ENCODE data around the gene ARL10.

Gene ARL10

DNA sequence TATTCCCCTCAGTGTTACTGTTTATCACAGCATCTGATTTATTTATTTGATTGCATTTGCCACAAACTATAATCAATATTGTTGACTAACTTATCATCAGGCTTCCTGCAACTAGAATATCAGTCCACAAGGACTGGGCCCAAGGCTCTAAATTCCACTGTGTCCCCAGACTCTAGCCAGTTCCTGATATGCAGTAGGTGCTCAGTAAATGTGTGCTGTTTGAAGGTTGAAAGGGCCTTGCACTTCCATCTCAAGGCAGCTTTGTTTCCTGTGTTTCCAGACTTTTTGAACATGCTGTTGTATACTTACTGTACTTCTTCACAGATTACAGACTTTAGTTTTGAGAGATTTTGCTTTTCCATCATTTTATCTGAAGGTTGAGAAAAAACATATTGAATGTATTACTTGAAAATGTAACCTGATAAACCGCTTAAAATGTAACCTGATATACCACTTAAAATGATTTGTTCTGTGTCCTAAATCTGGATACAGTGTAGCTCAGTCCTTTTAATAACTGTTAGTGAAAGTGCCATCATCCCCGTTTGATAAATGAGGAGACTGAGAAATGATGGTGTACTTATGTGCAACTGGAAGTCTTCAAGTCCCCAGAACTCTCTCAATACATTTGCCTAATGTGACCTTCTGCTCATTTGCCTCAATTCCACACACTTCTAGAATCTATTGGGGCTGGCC is 22.4 kb upstream of the ARL10 start:
- no peaks in the 10 kb centered on the region for H3K4me1 ChIP-seq (ENCODE audit: control insufficient read depth, insufficient read depth, low read length)
- no peak overlapping the region for H3K9ac ChIP-seq (ENCODE audit: low read depth, low read length)
- no peak overlapping the region for H3K4me2 ChIP-seq (ENCODE audit: low read length)
- H3K36me3 ChIP-seq (ENCODE audit: insufficient read depth, low read length) = peaks cover 37% of the 10 kb centered on the region
- no peak overlapping the region for H3K4me3 ChIP-seq (ENCODE audit: low read length)
- H3K27me3 ChIP-seq (ENCODE audit: control insufficient read depth, insufficient read depth, low read length) = no peaks in the 10 kb centered on the region
- H3K9me3 ChIP-seq (replicated peaks; ENCODE audit: low read length) = no peaks in the 10 kb centered on the region

DNA sequence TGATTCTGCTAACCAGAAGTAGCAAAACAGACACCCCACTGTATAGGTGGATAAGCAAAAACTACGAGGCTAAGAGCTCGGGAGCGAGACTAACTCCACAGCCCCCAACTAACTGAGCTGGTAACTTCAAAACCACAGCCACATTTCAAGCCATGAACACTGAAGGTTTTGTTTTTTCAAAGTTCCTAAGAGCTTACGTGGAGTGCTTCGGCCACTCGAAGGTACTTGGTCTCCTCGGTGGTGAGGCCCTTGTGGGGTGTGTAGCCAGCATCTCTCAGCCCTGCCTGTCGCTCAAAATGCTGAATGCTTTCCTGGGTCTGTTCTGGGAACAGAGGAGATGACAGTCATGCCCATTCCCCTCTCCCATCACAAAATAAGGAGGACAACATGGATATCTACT is 14.9 kb upstream of the ARL10 start:
- H3K4me1 ChIP-seq (ENCODE audit: control insufficient read depth, insufficient read depth, low read length) = no peaks in the 10 kb centered on the region
- no peak overlapping the region for H3K4me3 ChIP-seq (ENCODE audit: low read length)
- H3K27me3 ChIP-seq (ENCODE audit: control insufficient read depth, insufficient read depth, low read length) = no peaks in the 10 kb centered on the region
- H3K36me3 ChIP-seq (ENCODE audit: insufficient read depth, low read length) = peaks cover 82% of the 10 kb centered on the region
- H3K9ac ChIP-seq (ENCODE audit: low read depth, low read length) = no peak overlapping the region
- no peak overlapping the region for H3K4me2 ChIP-seq (ENCODE audit: low read length)
- H3K9me3 ChIP-seq (replicated peaks; ENCODE audit: low read length) = no peaks in the 10 kb centered on the region

DNA sequence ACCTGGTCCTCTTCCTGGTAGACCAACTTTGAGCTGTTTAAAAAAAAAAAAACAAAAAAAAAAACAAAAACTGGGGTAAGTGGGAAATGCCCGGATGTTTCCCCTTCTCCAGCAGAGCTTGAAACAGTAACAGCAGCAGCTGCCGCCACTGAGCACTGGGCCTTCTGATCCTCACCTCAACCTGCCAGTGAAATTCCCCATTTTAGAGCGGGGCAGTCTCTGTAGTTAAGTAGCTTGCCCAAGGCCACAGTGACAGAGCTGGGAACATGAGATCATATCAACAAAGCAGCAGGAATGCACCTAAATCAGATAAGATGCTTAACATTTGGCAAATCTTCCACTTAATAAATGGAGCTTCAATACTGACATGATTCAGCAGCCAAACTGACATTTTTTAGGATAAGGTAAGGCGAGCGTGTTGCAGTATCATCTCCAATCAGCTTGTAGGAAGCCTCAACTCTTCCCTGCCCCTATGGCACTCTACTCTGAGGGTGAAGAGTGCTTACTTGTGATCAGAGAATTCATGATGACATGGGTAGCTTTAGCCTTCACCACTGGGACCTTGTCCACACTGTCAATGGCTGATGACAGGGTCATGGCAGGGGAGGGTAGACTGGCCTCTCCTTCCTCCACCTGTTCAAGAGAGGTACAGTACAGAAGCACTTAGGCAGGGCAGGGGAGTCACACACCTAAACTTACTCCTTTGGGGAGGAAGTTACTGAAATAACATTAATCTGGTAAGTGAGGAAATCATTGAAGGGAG is 13.0 kb upstream of the ARL10 start:
- Histone ChIP-seq H3K36me3 (ENCODE audit: insufficient read depth, low read length) (peaks cover 78% of the 10 kb centered on the region), H3K4me1 (ENCODE audit: control insufficient read depth, insufficient read depth, low read length) (no peaks in the 10 kb centered on the region), H3K4me3 (ENCODE audit: low read length) (no peak overlapping the region), H3K4me2 (ENCODE audit: low read length) (no peak overlapping the region), H3K9ac (ENCODE audit: low read depth, low read length) (no peak overlapping the region), H3K27me3 (ENCODE audit: control insufficient read depth, insufficient read depth, low read length) (no peaks in the 10 kb centered on the region), H3K9me3 (replicated peaks; ENCODE audit: low read length) (no peaks in the 10 kb centered on the region)

DNA sequence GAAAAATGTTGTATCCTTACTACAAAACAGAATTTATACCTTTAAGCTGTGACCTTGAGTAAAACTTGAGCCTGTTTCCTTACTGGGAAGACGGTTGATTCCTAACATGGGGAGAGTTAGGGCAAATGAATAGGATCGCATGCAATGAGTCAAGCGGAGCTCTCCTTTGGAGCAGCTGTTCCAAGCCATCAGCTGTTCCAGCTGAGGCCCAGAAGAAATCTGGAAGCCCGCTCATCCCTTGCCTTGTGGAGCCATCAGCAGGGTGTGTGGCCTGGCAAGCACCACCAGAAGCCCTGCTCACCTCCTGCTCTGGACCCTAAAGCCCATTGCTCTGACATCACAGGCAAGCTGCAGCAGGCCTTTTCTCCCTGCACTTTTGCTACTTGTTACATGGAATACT is 11.8 kb upstream of the ARL10 start:
- Histone ChIP-seq H3K4me2 (ENCODE audit: low read length) (no peak overlapping the region), H3K36me3 (ENCODE audit: insufficient read depth, low read length) (peaks cover 70% of the 10 kb centered on the region), H3K4me1 (ENCODE audit: control insufficient read depth, insufficient read depth, low read length) (no peaks in the 10 kb centered on the region), H3K9me3 (replicated peaks; ENCODE audit: low read length) (no peaks in the 10 kb centered on the region), H3K27me3 (ENCODE audit: control insufficient read depth, insufficient read depth, low read length) (no peaks in the 10 kb centered on the region), H3K9ac (ENCODE audit: low read depth, low read length) (no peak overlapping the region), H3K4me3 (ENCODE audit: low read length) (no peak overlapping the region)

DNA sequence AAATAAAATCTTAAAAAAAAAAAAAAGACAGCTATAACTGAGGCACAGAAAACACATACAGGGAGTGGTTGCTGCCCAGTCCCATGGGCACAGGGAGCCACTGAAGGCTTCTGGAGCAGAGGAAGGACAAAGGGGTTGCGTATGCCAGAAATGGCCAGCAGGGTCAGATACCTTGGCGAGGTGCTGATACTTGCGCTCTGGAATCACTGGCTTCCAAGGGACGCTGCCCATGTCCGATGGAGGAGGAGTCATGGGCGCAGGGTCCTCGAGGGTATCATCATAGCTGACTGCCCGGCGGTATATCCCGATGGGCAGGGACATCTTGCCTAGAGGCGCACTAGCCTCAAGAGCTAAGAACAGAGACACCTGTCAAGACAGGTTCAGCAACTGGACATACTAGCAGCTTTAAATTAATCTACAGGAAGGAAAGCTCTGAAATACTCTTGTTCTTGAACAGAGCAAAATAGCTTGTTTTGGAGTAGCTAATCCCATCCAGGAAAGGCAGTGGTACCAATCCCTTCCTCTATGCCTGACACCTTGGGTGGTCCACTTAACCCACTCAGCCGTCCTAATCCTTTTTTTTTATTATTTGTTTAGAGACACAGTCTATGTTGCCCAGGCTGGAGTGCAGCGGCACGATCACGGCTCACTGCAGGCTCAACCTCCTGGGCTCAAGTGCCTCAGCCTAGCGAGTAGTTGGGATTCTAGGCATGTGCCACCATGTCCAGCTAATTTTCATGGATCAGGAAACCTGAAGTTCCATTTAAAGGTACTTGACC is 9.7 kb upstream of the ARL10 start:
- Histone ChIP-seq H3K9me3 (replicated peaks; ENCODE audit: low read length) (no peaks in the 10 kb centered on the region), H3K27me3 (ENCODE audit: control insufficient read depth, insufficient read depth, low read length) (no peaks in the 10 kb centered on the region), H3K4me2 (ENCODE audit: low read length) (no peak overlapping the region), H3K4me3 (ENCODE audit: low read length) (no peak overlapping the region), H3K4me1 (ENCODE audit: control insufficient read depth, insufficient read depth, low read length) (peaks cover 7% of the 10 kb centered on the region), H3K36me3 (ENCODE audit: insufficient read depth, low read length) (peaks cover 55% of the 10 kb centered on the region), H3K9ac (ENCODE audit: low read depth, low read length) (no peak overlapping the region)

DNA sequence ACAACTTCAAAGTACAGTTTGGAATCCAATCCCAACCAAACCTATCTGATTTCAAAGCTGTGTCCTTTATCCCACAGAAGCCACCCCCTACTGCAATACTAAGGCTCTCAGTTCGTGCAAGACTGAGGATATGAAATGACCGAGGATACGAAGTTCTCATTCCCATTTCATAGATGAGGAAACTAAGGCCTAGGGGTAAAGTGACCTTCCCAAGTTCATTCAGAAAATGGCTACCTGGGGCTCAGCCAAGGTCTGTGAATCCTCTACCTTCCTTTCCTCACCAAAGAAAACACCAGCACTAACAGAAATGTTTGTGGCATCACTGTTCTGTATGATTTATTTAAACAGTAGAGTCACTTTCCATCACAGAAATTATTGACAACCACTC is 9.1 kb upstream of the ARL10 start:
- no peak overlapping the region for H3K4me3 ChIP-seq (ENCODE audit: low read length)
- peaks cover 7% of the 10 kb centered on the region for H3K4me1 ChIP-seq (ENCODE audit: control insufficient read depth, insufficient read depth, low read length)
- H3K9me3 ChIP-seq (replicated peaks; ENCODE audit: low read length) = no peaks in the 10 kb centered on the region
- H3K9ac ChIP-seq (ENCODE audit: low read depth, low read length) = no peak overlapping the region
- H3K27me3 ChIP-seq (ENCODE audit: control insufficient read depth, insufficient read depth, low read length) = no peaks in the 10 kb centered on the region
- no peak overlapping the region for H3K4me2 ChIP-seq (ENCODE audit: low read length)
- H3K36me3 ChIP-seq (ENCODE audit: insufficient read depth, low read length) = peaks cover 52% of the 10 kb centered on the region

DNA sequence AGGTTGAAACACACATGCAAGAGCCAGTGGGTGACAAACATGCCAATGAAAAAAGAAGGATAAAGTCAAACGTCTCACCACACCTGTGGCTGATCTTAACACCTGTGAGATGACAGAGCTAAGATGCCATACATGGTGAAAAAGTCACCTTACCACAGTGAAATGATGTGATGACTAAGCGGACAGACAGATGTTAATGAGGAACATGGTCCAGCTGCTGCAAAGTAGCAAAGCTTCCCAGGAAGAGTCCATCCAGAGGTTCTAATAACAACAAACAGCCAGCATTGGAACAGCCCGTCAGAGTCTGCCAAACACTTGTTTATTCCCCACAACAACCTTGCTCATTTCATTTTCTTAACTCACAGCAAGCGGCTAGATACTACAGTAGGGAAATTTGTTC is 5.6 kb upstream of the ARL10 start:
- Histone ChIP-seq H3K27me3 (ENCODE audit: control insufficient read depth, insufficient read depth, low read length) (no peaks in the 10 kb centered on the region), H3K9ac (ENCODE audit: low read depth, low read length) (no peak overlapping the region), H3K4me3 (ENCODE audit: low read length) (peak overlapping the region; percentile 15), H3K4me1 (ENCODE audit: control insufficient read depth, insufficient read depth, low read length) (peaks cover 11% of the 10 kb centered on the region), H3K4me2 (ENCODE audit: low read length) (peak overlapping the region; percentile 85), H3K36me3 (ENCODE audit: insufficient read depth, low read length) (peaks cover 27% of the 10 kb centered on the region), H3K9me3 (replicated peaks; ENCODE audit: low read length) (no peaks in the 10 kb centered on the region)

DNA sequence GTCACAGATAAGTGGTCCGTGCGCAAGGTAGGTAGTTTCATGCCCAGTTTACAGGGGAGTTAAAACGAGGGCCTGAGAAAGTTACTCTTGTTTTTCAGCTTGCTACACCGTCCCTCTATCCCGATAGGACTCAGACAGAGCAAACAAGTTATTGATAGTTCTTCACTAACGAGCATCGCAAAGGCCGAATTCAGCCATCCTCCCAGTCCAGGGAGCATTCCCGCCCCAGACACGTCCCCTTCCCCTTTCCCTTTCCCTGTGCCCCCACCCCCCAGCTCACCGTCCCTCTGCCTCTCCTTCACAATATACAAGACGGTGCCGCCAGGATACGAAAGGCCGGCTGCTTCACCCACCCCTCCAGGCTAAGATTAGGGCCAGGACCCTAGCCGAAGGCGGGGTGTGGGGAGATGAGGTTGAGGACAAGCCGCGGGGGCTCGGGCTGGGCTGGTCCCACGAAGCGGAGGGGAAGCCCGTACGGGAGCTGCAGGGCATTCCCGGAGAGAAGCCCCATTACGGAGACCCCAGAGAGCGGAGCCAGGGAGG is 4.3 kb upstream of the ARL10 start:
- Histone ChIP-seq H3K9me3 (replicated peaks; ENCODE audit: low read length) (no peaks in the 10 kb centered on the region), H3K4me3 (ENCODE audit: low read length) (peak overlapping the region; percentile 93), H3K36me3 (ENCODE audit: insufficient read depth, low read length) (peaks cover 19% of the 10 kb centered on the region), H3K4me2 (ENCODE audit: low read length) (peak overlapping the region; percentile 85), H3K9ac (ENCODE audit: low read depth, low read length) (peak overlapping the region; percentile 93), H3K4me1 (ENCODE audit: control insufficient read depth, insufficient read depth, low read length) (peaks cover 14% of the 10 kb centered on the region), H3K27me3 (ENCODE audit: control insufficient read depth, insufficient read depth, low read length) (no peaks in the 10 kb centered on the region)

DNA sequence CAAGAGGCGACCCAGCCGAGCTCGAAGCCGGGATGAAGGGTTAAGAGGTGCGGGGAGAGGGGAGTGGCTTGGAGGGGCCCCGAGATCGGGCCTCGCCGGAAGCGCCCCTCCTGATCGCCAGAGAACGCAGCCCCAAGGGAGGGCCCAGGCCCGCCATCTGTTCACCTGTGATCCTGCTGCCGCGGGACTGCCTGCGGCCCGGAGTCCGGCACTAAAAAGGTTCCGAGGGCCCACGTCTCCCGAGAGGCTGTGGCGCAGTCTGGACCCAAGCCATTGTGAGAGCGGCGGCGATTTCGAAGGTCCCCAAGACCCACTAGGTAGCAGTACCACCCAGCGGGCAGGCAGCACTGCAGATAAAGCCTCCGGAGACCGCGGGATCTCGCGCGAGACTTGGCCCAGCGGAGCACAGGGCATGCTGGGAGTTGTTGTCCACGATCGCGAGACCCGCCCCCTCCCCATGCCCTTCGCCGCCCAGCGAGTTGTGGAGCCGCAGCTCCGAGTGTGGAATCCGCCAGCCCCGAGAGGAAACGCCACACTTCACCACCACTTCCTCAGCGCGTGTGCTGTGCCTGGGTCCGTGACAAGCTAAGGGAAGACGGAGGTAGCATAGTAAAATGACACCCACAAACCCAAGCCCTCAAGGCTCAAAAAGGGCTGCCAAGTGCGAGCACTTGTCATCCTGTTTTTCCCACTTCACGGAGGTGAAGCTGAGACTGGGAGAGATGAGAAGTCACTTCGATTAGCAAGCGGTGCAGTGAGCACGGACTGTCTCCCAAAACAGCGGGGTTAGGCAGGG is 3.7 kb upstream of the ARL10 start, which contains the start of gene KIAA1191:
Gene KIAA1191 (minus strand): TSS at position 328 of the 796 bp plus-strand sequence. CDS start 2,256 bp downstream, outside the sequence.
- H3K4me1 ChIP-seq (ENCODE audit: control insufficient read depth, insufficient read depth, low read length) = peaks cover 20% of the 10 kb centered on the region
- no peaks in the 10 kb centered on the region for H3K27me3 ChIP-seq (ENCODE audit: control insufficient read depth, insufficient read depth, low read length)
- H3K4me2 ChIP-seq (ENCODE audit: low read length) = peak within 1 kb of the TSS; percentile 85
- H3K9me3 ChIP-seq (replicated peaks; ENCODE audit: low read length) = no peaks in the 10 kb centered on the region
- H3K4me3 ChIP-seq (ENCODE audit: low read length) = peak within 1 kb of the TSS; percentile 93
- peaks cover 16% of the 10 kb centered on the region for H3K36me3 ChIP-seq (ENCODE audit: insufficient read depth, low read length)
- H3K9ac ChIP-seq (ENCODE audit: low read depth, low read length) = peak within 1 kb of the TSS; percentile 93

DNA sequence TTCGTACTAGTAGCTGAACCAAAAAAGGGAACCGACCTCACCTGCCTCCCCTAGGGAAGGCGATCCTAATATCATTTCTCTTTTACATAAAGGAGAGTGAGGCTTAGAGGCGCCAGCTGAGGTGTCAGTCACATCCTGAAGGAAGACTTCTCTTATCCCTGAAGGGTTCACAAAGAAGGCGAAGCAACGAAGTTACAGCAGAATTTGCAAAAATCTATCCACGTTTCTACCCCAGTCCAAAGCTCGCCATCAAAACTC is 3.1 kb upstream of the ARL10 start:
- Histone ChIP-seq H3K4me2 (ENCODE audit: low read length) (peak overlapping the region; percentile 85), H3K9ac (ENCODE audit: low read depth, low read length) (peak overlapping the region; percentile 93), H3K4me3 (ENCODE audit: low read length) (peak overlapping the region; percentile 93), H3K4me1 (ENCODE audit: control insufficient read depth, insufficient read depth, low read length) (peaks cover 20% of the 10 kb centered on the region), H3K9me3 (replicated peaks; ENCODE audit: low read length) (no peaks in the 10 kb centered on the region), H3K27me3 (ENCODE audit: control insufficient read depth, insufficient read depth, low read length) (no peaks in the 10 kb centered on the region), H3K36me3 (ENCODE audit: insufficient read depth, low read length) (peaks cover 14% of the 10 kb centered on the region)
